DOHH2 (cell line): ENCODE measurements around the gene GLCCI1.

Experiments
- EZH2phosphoT487 ChIP-seq: fragments of 200-600 bp; sonication (generic); IDR thresholded peaks from 2 replicates; pipeline ENCODE4 v1.6.1; 2017; ENCODE audit warnings: borderline replicate concordance, mild to moderate bottlenecking, antibody characterized with exemption, low read length, moderate library complexity, mixed read lengths
- TF ChIP-seq, protein P1 (sequence below): fragments of 200-600 bp; sonication (generic); IDR thresholded peaks from one replicate; pipeline ENCODE4 v1.5.1; 2014; ENCODE audit warnings: antibody characterized with exemption, mild to moderate bottlenecking, low read depth, low read length; ENCODE audit not compliant: poor library complexity, severe bottlenecking

DNA sequence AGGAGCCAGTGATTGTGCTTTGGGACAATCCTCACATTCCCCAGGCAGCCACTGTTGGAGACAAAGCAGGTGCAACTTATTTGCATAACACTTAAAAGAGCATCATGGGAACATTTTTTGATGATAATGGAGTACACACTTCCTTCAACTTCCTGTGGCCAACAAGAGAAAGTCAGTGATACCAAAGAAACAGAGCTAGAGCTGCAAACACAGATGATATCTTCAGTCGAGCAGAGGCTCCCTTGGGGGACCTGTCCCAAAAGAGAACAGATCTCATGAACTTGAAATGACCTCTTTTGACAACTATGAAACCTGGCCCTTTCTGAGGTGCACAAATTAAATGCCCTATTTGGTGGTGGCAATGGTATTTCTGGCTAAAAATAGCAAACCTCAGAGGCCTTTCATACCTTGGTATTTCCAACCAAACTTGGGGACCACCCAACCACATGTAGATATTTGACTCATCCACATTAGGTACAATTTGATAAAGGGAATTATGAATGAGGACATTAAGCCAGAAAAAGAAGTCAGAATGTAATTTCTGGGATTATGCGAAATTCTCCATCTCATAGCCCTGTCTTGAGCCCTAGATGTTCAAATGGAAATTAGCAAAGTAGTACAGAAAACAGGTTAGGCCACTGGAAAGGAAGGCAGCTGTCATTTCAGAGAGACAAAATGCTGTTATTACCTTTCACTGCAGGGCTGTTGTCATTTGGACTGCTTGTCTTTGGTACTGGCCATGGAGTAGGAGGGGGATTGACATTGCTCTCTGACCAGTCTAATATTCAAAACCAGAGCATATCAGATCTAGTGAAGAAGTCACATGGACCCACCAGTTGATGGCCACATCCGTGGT, 147.2 kb downstream of the GLCCI1 start:
- TF ChIP-seq, protein P1, sequence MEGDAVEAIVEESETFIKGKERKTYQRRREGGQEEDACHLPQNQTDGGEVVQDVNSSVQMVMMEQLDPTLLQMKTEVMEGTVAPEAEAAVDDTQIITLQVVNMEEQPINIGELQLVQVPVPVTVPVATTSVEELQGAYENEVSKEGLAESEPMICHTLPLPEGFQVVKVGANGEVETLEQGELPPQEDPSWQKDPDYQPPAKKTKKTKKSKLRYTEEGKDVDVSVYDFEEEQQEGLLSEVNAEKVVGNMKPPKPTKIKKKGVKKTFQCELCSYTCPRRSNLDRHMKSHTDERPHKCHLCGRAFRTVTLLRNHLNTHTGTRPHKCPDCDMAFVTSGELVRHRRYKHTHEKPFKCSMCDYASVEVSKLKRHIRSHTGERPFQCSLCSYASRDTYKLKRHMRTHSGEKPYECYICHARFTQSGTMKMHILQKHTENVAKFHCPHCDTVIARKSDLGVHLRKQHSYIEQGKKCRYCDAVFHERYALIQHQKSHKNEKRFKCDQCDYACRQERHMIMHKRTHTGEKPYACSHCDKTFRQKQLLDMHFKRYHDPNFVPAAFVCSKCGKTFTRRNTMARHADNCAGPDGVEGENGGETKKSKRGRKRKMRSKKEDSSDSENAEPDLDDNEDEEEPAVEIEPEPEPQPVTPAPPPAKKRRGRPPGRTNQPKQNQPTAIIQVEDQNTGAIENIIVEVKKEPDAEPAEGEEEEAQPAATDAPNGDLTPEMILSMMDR, result no peak
- no peak for TF ChIP-seq EZH2phosphoT487
